T1000 (cell line): Measurements from ENCODE around the gene SPDYE5.
"Not testable (repeated sequence)": the region's sequence is repeated elsewhere in the genome, so short reads cannot be mapped to it uniquely, and the experiment has no call there.

Source experiments
- DNase-seq: peaks from one replicate; lab custom pipeline; 2025; ENCODE audit warnings: mixed read lengths; lab: John Stamatoyannopoulos, UW

SPDYE5 gene

GRCh38 chr7:75492020-75492419, at the start of gene SPDYE5:
Gene SPDYE5, plus strand, starts transcription at chr7:75492320. Its CDS starts 1,728 bp downstream, at chr7:75494048.
- DNase-seq, result not testable (repeated sequence)

GRCh38 chr7:75442465-75443111, 49.5 kb upstream of the SPDYE5 start:
- DNase-seq, result not testable (repeated sequence)

- not testable (repeated sequence) for DNase-seq
Observed at GRCh38 chr7:75449946-75450345, 42.2 kb upstream of the SPDYE5 start.

- not testable (repeated sequence) for DNase-seq
Observed at GRCh38 chr7:75452494-75452955, 39.6 kb upstream of the SPDYE5 start.

- DNase-seq, result not testable (repeated sequence)
Observed at GRCh38 chr7:75456403-75456802, 35.7 kb upstream of the SPDYE5 start.

- not testable (repeated sequence) for DNase-seq
Observed at GRCh38 chr7:75458034-75458433, 34.1 kb upstream of the SPDYE5 start.

GRCh38 chr7:75460541-75460940, 31.6 kb upstream of the SPDYE5 start:
- not testable (repeated sequence) for DNase-seq

- DNase-seq, result not testable (repeated sequence)
Observed at GRCh38 chr7:75470166-75470565, 22.0 kb upstream of the SPDYE5 start.

GRCh38 chr7:75477457-75477856, 14.7 kb upstream of the SPDYE5 start:
- not testable (repeated sequence) for DNase-seq

GRCh38 chr7:75480313-75480712, 11.8 kb upstream of the SPDYE5 start:
- not testable (repeated sequence) for DNase-seq

- not testable (repeated sequence) for DNase-seq
Observed at GRCh38 chr7:75485355-75485978, 6.7 kb upstream of the SPDYE5 start.

- DNase-seq, result peak; percentile 77
Observed at GRCh38 chr7:75485979-75486643, 6.0 kb upstream of the SPDYE5 start, which contains the start of gene POM121C. Gene POM121C, minus strand, starts transcription at chr7:75486299. Its CDS starts 44,803 bp downstream, at chr7:75441496.

- DNase-seq, result not testable (repeated sequence)
Observed at GRCh38 chr7:75509033-75509432, 16.9 kb downstream of the SPDYE5 start.

GRCh38 chr7:75518842-75519241, 26.7 kb downstream of the SPDYE5 start:
- DNase-seq, result not testable (repeated sequence)

- not testable (repeated sequence) for DNase-seq
Observed at GRCh38 chr7:75521727-75522126, 29.6 kb downstream of the SPDYE5 start.

- DNase-seq, result not testable (repeated sequence)
Observed at GRCh38 chr7:75527224-75527722, 35.2 kb downstream of the SPDYE5 start.

GRCh38 chr7:75531359-75531821, 39.3 kb downstream of the SPDYE5 start:
- no peak for DNase-seq

- DNase-seq, result no peak
Observed at GRCh38 chr7:75532639-75533038, 40.5 kb downstream of the SPDYE5 start.

GRCh38 chr7:75533926-75534325, 41.8 kb downstream of the SPDYE5 start:
- DNase-seq, result no peak

- DNase-seq, result no peak
Observed at GRCh38 chr7:75534727-75535307, 42.7 kb downstream of the SPDYE5 start.

GRCh38 chr7:75536491-75536890, 44.4 kb downstream of the SPDYE5 start:
- no peak for DNase-seq
